ENCODE results near the gene LARP4.

GRCh38 chr12:50404307-50404706, 3.6 kb downstream of the LARP4 start:
- TF ChIP-seq RAD21 (IDR thresholded peaks at IDR 0.05; ENCODE audit: low read length) (no peak), RCOR1 (IDR thresholded peaks at IDR 0.05; ENCODE audit: insufficient replicate concordance, low read length) (no peak), RFX5 (IDR thresholded peaks at IDR 0.05; ENCODE audit: low read depth, low read length) (no peak), POLR2A (IDR thresholded peaks at IDR 0.05; ENCODE audit: low read depth, low read length) (no peak), CTCF (conservative IDR thresholded peaks at IDR 0.05; ENCODE audit: low read depth, low read length) (no peak), MXI1 (IDR thresholded peaks at IDR 0.05; ENCODE audit: borderline replicate concordance, low read depth, low read length) (no peak), CHD1 (IDR thresholded peaks at IDR 0.05; ENCODE audit: low read depth, low read length) (no peak), BHLHE40 (IDR thresholded peaks at IDR 0.05; ENCODE audit: low read depth, low read length) (no peak)
- TF ChIP-seq, protein P1, sequence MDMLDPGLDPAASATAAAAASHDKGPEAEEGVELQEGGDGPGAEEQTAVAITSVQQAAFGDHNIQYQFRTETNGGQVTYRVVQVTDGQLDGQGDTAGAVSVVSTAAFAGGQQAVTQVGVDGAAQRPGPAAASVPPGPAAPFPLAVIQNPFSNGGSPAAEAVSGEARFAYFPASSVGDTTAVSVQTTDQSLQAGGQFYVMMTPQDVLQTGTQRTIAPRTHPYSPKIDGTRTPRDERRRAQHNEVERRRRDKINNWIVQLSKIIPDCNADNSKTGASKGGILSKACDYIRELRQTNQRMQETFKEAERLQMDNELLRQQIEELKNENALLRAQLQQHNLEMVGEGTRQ (IDR thresholded peaks at IDR 0.05; ENCODE audit: low read depth, low read length) = no peak

All from IMR-90 (cell line).